ENCODE measurements around the gene ANKRD9.
"Not testable (repeated sequence)": the region's sequence is repeated elsewhere in the genome, so short reads cannot be mapped to it uniquely, and the experiment has no call there.

Gene ANKRD9

GRCh38 chr14:102509746-102510615, at the start of gene ANKRD9:
Gene ANKRD9, minus strand, starts transcription at chr14:102509776. Its CDS starts 1,887 bp downstream, at chr14:102507889.
- peak; percentile 59 for DNase-seq (ENCODE audit: low read depth, low spot score)

GRCh38 chr14:102558556-102558955, 49.0 kb upstream of the ANKRD9 start:
- DNase-seq (ENCODE audit: low read depth, low spot score), result no peak

- DNase-seq (ENCODE audit: low read depth, low spot score), result no peak
Measured at GRCh38 chr14:102557434-102558226, 48.1 kb upstream of the ANKRD9 start.

- no peak for DNase-seq (ENCODE audit: low read depth, low spot score)
Measured at GRCh38 chr14:102556098-102556677, 46.6 kb upstream of the ANKRD9 start.

- DNase-seq (ENCODE audit: low read depth, low spot score), result no peak
Measured at GRCh38 chr14:102554821-102555819, 45.5 kb upstream of the ANKRD9 start.

- DNase-seq (ENCODE audit: low read depth, low spot score), result no peak
Measured at GRCh38 chr14:102551995-102552705, 42.6 kb upstream of the ANKRD9 start.

- DNase-seq (ENCODE audit: low read depth, low spot score), result not testable (repeated sequence)
Measured at GRCh38 chr14:102550927-102551401, 41.4 kb upstream of the ANKRD9 start.

- DNase-seq (ENCODE audit: low read depth, low spot score), result no peak
Measured at GRCh38 chr14:102548616-102549240, 39.2 kb upstream of the ANKRD9 start.

GRCh38 chr14:102545461-102546265, 36.1 kb upstream of the ANKRD9 start:
- no peak for DNase-seq (ENCODE audit: low read depth, low spot score)

GRCh38 chr14:102544747-102545460, 35.3 kb upstream of the ANKRD9 start:
- no peak for DNase-seq (ENCODE audit: low read depth, low spot score)

GRCh38 chr14:102544046-102544746, 34.6 kb upstream of the ANKRD9 start:
- no peak for DNase-seq (ENCODE audit: low read depth, low spot score)

- DNase-seq (ENCODE audit: low read depth, low spot score), result no peak
Measured at GRCh38 chr14:102541771-102542170, 32.2 kb upstream of the ANKRD9 start.

GRCh38 chr14:102541029-102541491, 31.5 kb upstream of the ANKRD9 start:
- DNase-seq (ENCODE audit: low read depth, low spot score), result not testable (repeated sequence)

GRCh38 chr14:102540315-102541028, 30.9 kb upstream of the ANKRD9 start:
- DNase-seq (ENCODE audit: low read depth, low spot score), result no peak

GRCh38 chr14:102539544-102540314, 30.2 kb upstream of the ANKRD9 start:
- DNase-seq (ENCODE audit: low read depth, low spot score), result peak; percentile 46
